GM18520 (cell line): ENCODE results near the gene SYNDIG1.

Experiments
- ATAC-seq: cut with Tn5 transposase; IDR thresholded peaks from one replicate; pipeline ENCODE4 v1.9.1; 2021; ENCODE audit not compliant: unreplicated experiment

The SYNDIG1 gene

GRCh38 chr20:24519476-24519875, 50.0 kb downstream of the SYNDIG1 start:
- no peak for ATAC-seq

GRCh38 chr20:24521032-24521431, 51.6 kb downstream of the SYNDIG1 start:
- ATAC-seq = no peak

- ATAC-seq = no peak
Observed at GRCh38 chr20:24522452-24523330, 53.3 kb downstream of the SYNDIG1 start.

- ATAC-seq = no peak
Observed at GRCh38 chr20:24523661-24524060, 54.2 kb downstream of the SYNDIG1 start.

GRCh38 chr20:24528583-24529368, 59.3 kb downstream of the SYNDIG1 start:
- ATAC-seq = no peak

GRCh38 chr20:24529369-24529719, 59.9 kb downstream of the SYNDIG1 start:
- ATAC-seq = no peak

GRCh38 chr20:24530131-24530680, 60.8 kb downstream of the SYNDIG1 start:
- no peak for ATAC-seq

GRCh38 chr20:24531202-24531601, 61.8 kb downstream of the SYNDIG1 start:
- ATAC-seq = no peak

GRCh38 chr20:24531631-24532419, 62.4 kb downstream of the SYNDIG1 start:
- no peak for ATAC-seq

GRCh38 chr20:24533449-24533848, 64.0 kb downstream of the SYNDIG1 start:
- no peak for ATAC-seq

GRCh38 chr20:24534282-24534681, 64.9 kb downstream of the SYNDIG1 start:
- ATAC-seq = no peak

- ATAC-seq = no peak
Observed at GRCh38 chr20:24535941-24536730, 66.7 kb downstream of the SYNDIG1 start.

- no peak for ATAC-seq
Observed at GRCh38 chr20:24537210-24537609, 67.8 kb downstream of the SYNDIG1 start.

- ATAC-seq = no peak
Observed at GRCh38 chr20:24542721-24543120, 73.3 kb downstream of the SYNDIG1 start.

- ATAC-seq = no peak
Observed at GRCh38 chr20:24543168-24543567, 73.7 kb downstream of the SYNDIG1 start.

- no peak for ATAC-seq
Observed at GRCh38 chr20:24543741-24544140, 74.3 kb downstream of the SYNDIG1 start.

GRCh38 chr20:24544371-24544770, 74.9 kb downstream of the SYNDIG1 start:
- ATAC-seq = no peak

GRCh38 chr20:24545168-24545567, 75.7 kb downstream of the SYNDIG1 start:
- ATAC-seq = no peak

- ATAC-seq = no peak
Observed at GRCh38 chr20:24546232-24546892, 76.9 kb downstream of the SYNDIG1 start.

GRCh38 chr20:24547967-24548366, 78.5 kb downstream of the SYNDIG1 start:
- no peak for ATAC-seq
